Esophagus squamous epithelium (tissue), 5 donors: Measurements from ENCODE around the gene TACR2. TPM values are rescaled to one million over a fixed set of nuclear protein-coding genes. Genes with fewer than 3 reads are reported as not detected.
A peak's percentile ranks its signal among the peaks of the same experiment; 100 is the strongest.

Experiments used
- DNase-seq: peaks from one replicate; lab custom pipeline; 2025; lab: John Stamatoyannopoulos, UW
- H3K27ac ChIP-seq, 4 donors: fragments of 200-600 bp; sonication (generic); one replicate each; pipeline ENCODE4 v1.5.1; 2016 to 2019; ENCODE audit warnings: mild to moderate bottlenecking in 1 of 4
- H3K27me3 ChIP-seq, 4 donors: fragments of 200-600 bp; sonication (generic); 1 replicate in 3 of 4; 2 replicates in 1 of 4; pipeline versions ENCODE4 v1.5.1 to v1.6.0; 2017 to 2021; ENCODE audit warnings: antibody characterized with exemption in 1 of 4
- H3K36me3 ChIP-seq, 3 donors: fragments of 200-600 bp; sonication (generic); one replicate each; pipeline ENCODE4 v1.5.1; 2016 to 2019
- H3K4me1 ChIP-seq, 3 donors: fragments of 200-600 bp; sonication (generic); one replicate each; pipeline ENCODE4 v1.5.1; 2017 to 2019
- H3K4me3 ChIP-seq, 4 donors: fragments of 200-600 bp; sonication (generic); 1 replicate in 3 of 4; 2 replicates in 1 of 4; pipeline ENCODE4 v1.5.1; 2016 to 2019; ENCODE audit warnings: mild to moderate bottlenecking in 2 of 4, moderate library complexity in 1 of 4
- H3K9me3 ChIP-seq, 3 donors: fragments of 200-600 bp; sonication (generic); one replicate each; pipeline ENCODE4 v1.5.1; 2016 to 2019
- POLR2A ChIP-seq, 4 donors: fragments of 450-650 bp; IDR thresholded peaks; one replicate each; pipeline ENCODE4 v1.6.1; 2017; ENCODE audit warnings: antibody characterized with exemption in 4 of 4, mild to moderate bottlenecking in 4 of 4, moderate library complexity in 3 of 4
- WGBS, 2 donors: methylation state at CpG; one replicate each; pipeline ENCODE4 v1.1.5; 2018; 5-methylcytosine and 5-hydroxymethylcytosine counted together
- intact Hi-C: fragments of 100-400 bp; cut with DNase I; formaldehyde crosslinking; loops from one replicate; pipeline ENCODE4 v1.15.0; 2022
- total RNA-seq, 4 donors: library from RNA; depleted of rRNA; stranded (reverse); fragments of >200 nt; gene quantifications; one replicate each; pipeline ENCODE4 v1.1.0, GENCODE V29; 2016
- TF ChIP-seq, protein P1 (sequence below), 6 experiments: fragments of 450-650 bp in 4 of 6; fragments of 200-600 bp in 2 of 6; sonication (generic) in 2 of 6; IDR thresholded peaks; one replicate each; pipeline ENCODE4 v1.5.1; 2016 to 2019; ENCODE audit warnings: antibody characterized with exemption in 6 of 6, mild to moderate bottlenecking in 4 of 6, moderate library complexity in 4 of 6
- donor health status: DM: yes; HTN: yes; CAD: no.

The TACR2 gene
- total RNA-seq, 4 donors from 2014 or later, result 0.72 to 24.0 (median 4.4) TPM

DNA sequence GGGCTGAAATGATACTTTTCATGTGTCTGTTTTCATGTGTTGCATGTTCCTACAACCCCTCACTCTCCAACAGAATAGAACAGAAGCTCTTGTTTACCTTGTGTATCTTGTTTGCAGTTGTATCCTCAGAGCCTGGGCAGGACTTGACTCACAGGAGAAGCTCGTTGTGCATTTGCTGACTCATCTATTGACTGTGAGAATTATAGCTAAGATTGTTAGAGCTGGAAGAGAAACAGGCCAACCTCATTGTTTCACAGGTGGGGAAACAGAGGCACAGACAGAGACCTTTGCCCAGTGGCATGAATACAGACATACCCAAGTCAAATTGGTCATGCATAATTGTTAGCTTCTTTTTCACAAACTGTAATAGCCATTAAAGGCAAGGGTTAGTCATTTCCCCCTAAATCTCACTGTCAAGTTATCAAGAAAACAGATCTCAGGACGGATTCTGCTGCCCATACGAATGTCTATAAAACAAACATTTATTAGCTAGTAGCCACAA lies 30.0 kb upstream of the TACR2 start:
- H3K4me3 ChIP-seq, result no peak overlapping the region
- no peak for DNase-seq
- intact Hi-C loops, result no loop called here
- peak overlapping the region; percentile 28 to 82 (median 50) for H3K27ac ChIP-seq
- no peak for TF ChIP-seq POLR2A (IDR thresholded peaks at IDR 0.05)
- TF ChIP-seq, protein P1, sequence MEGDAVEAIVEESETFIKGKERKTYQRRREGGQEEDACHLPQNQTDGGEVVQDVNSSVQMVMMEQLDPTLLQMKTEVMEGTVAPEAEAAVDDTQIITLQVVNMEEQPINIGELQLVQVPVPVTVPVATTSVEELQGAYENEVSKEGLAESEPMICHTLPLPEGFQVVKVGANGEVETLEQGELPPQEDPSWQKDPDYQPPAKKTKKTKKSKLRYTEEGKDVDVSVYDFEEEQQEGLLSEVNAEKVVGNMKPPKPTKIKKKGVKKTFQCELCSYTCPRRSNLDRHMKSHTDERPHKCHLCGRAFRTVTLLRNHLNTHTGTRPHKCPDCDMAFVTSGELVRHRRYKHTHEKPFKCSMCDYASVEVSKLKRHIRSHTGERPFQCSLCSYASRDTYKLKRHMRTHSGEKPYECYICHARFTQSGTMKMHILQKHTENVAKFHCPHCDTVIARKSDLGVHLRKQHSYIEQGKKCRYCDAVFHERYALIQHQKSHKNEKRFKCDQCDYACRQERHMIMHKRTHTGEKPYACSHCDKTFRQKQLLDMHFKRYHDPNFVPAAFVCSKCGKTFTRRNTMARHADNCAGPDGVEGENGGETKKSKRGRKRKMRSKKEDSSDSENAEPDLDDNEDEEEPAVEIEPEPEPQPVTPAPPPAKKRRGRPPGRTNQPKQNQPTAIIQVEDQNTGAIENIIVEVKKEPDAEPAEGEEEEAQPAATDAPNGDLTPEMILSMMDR (IDR thresholded peaks at IDR 0.05), result no peak
- whole genome bisulfite sequencing, 2 donors, result 25 to 32% methylated on average over 3 of the region's 3 CpGs
- H3K36me3 ChIP-seq, result no peaks in the 10 kb centered on the region
- peaks cover 31 to 63% (median 32%) of the 10 kb centered on the region in 3 donors for H3K4me1 ChIP-seq
- H3K9me3 ChIP-seq, result no peaks in the 10 kb centered on the region
- H3K27me3 ChIP-seq, result no peaks in the 10 kb centered on the region

DNA sequence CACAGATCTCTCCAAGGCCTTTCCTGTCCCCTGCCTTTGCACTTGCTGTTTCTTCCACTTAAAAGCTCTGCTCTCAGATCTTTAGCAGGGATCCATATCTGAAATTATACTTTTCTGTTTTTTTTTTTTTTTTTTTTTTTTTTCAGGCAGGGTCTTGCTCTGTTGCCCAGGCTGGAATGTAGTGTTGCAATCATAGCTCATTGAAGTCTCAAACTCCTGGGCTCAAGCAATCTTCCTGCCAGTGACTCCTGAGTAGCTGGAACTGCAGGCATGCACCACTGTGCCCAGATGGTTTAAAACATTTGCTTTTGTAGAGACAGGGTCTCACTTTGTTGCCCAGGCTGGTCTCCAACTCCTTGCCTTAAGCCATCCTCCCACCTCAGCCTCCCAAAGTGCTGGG lies 29.5 kb upstream of the TACR2 start:
- DNase-seq, result no peak
- H3K9me3 ChIP-seq, result no peaks in the 10 kb centered on the region
- peaks cover 26 to 58% (median 32%) of the 10 kb centered on the region in 3 donors for H3K4me1 ChIP-seq
- H3K36me3 ChIP-seq, result no peaks in the 10 kb centered on the region
- TF ChIP-seq POLR2A (IDR thresholded peaks at IDR 0.05), result no peak
- TF ChIP-seq, protein P1 (IDR thresholded peaks at IDR 0.05), result no peak
- no peak overlapping the region for H3K4me3 ChIP-seq
- intact Hi-C loops, result no loop called here
- peak overlapping the region; percentile 8 to 82 (median 44) for H3K27ac ChIP-seq
- no peaks in the 10 kb centered on the region for H3K27me3 ChIP-seq

DNA sequence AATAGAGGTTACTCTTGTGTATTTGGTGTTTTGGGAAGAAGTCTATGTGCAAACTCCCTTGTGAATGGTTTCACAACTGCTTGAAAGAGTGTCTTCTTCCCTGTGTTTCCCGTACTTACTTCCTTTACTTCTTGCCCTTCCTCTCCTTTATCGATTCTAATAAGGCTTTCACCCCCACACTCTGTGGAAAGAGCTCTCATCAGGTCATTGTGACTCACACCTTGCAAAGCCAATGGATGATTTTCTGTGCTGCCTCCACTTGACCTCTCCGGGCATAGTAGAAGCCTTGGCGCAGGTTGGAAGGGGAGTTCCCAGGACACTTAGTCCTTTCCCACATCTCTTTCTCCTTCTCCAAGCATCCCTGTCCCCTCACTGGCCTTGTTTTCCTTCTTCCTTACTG lies 28.3 kb upstream of the TACR2 start:
- no peak overlapping the region for H3K27ac ChIP-seq
- H3K4me1 ChIP-seq, result peaks cover 24 to 56% (median 34%) of the 10 kb centered on the region in 3 donors
- 81 to 87% methylated on average over 4 of the region's 4 CpGs for WGBS, 2 donors
- no peak for DNase-seq
- no peaks in the 10 kb centered on the region for H3K27me3 ChIP-seq
- intact Hi-C loops, result no loop called here
- no peaks in the 10 kb centered on the region for H3K36me3 ChIP-seq
- H3K4me3 ChIP-seq, result no peak overlapping the region
- no peak for TF ChIP-seq POLR2A (IDR thresholded peaks at IDR 0.05)
- TF ChIP-seq, protein P1 (IDR thresholded peaks at IDR 0.05), result no peak
- no peaks in the 10 kb centered on the region for H3K9me3 ChIP-seq

DNA sequence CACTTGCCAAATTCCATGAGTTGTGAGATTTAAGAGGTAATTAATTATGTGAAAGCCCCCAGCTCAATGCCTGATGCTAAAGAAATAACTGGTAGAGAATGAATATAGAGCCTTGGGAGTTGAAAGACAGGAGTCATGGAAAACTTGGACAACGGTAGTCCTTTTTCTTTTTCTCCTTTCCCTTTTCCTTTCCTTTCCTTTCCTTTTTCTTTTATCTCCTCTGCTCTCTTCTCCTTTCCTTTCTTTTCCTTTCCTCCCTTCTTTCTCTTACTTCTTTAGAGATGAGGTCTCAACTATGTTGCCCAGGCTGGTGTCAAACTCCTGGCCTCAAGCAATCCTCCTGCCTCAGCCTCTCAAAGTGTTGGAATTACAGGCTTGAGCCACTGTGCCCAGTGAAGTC lies 26.6 kb upstream of the TACR2 start:
- Histone ChIP-seq H3K36me3 (no peaks in the 10 kb centered on the region), H3K27ac (no peak overlapping the region), H3K9me3 (no peaks in the 10 kb centered on the region), H3K4me1 (peaks cover 35 to 56% (median 40%) of the 10 kb centered on the region in 3 donors), H3K27me3 (no peaks in the 10 kb centered on the region), H3K4me3 (no peak overlapping the region)
- no peak for TF ChIP-seq POLR2A (IDR thresholded peaks at IDR 0.05)
- TF ChIP-seq, protein P1 (IDR thresholded peaks at IDR 0.05), result no peak
- intact Hi-C loops, result no loop called here
- WGBS, 2 donors, result 64 to 79% methylated on average over 1 of the region's 1 CpG
- DNase-seq, result no peak

DNA sequence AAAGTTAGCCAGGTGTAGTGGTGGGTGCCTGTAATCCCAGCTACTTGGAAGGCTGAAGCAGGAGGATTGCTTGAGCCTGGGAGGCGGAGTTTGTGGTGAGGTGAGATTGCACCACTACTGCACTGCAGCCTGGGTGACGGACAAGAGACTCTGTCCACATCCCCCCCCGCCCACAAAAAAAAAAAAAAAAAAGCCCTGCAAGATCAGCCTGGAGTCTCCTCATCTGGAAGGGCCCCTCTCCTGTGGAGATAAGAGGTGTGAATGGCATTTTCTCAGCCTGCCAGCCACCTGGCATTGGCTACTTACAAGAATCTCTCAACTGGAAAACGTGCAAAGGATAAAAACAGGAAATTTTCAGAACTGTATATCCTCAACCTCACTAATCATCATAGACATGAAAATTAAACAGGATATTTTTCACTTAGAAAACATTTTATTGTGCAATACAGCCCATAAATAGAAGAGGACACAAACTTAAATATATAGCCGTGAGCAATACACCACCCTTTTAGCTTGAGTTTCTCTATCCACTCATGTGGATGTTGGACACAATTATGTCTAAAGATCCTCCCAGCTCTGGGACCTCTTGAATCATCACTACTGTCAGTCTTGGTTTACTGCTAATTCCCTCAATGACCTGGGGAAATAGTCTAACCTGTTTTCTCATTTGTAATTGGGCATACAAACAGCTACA lies 23.2 kb upstream of the TACR2 start:
- H3K27ac ChIP-seq, result peak overlapping the region in 2 of 4 donors; percentile 57 to 69
- H3K4me1 ChIP-seq, result peaks cover 26 to 44% (median 30%) of the 10 kb centered on the region in 3 donors
- DNase-seq, result no peak
- H3K9me3 ChIP-seq, result no peaks in the 10 kb centered on the region
- WGBS, 2 donors, result 16 to 24% methylated on average over 2 to 5 of the region's 5 CpGs
- intact Hi-C loops, result no loop called here
- no peaks in the 10 kb centered on the region for H3K36me3 ChIP-seq
- TF ChIP-seq, protein P1 (IDR thresholded peaks at IDR 0.05), result no peak
- TF ChIP-seq POLR2A (IDR thresholded peaks at IDR 0.05), result no peak
- no peak overlapping the region for H3K4me3 ChIP-seq
- no peaks in the 10 kb centered on the region for H3K27me3 ChIP-seq
